Measurements from ENCODE around the gene BCAR1.
A peak's percentile ranks its signal among the peaks of the same experiment; 100 is the strongest.
"Not testable (repeated sequence)": the region's sequence is repeated elsewhere in the genome, so short reads cannot be mapped to it uniquely, and the experiment has no call there.

Gene BCAR1

GRCh38 chr16:75254359-75254837, 3.0 kb upstream of the BCAR1 start:
- DNase-seq: no peak

GRCh38 chr16:75252946-75253911, 1.8 kb upstream of the BCAR1 start:
- DNase-seq: no peak

- DNase-seq: no peak
Observed at GRCh38 chr16:75252049-75252864, 833 bp upstream of the BCAR1 start.

GRCh38 chr16:75250809-75251279, 580 bp downstream of the BCAR1 start:
- peak; percentile 7 for DNase-seq

GRCh38 chr16:75250089-75250808, 1.2 kb downstream of the BCAR1 start:
- DNase-seq: no peak

GRCh38 chr16:75249441-75249840, 2.0 kb downstream of the BCAR1 start:
- no peak for DNase-seq

- no peak for DNase-seq
Observed at GRCh38 chr16:75248536-75249380, 2.7 kb downstream of the BCAR1 start.

- DNase-seq: no peak
Observed at GRCh38 chr16:75248142-75248535, 3.3 kb downstream of the BCAR1 start.

GRCh38 chr16:75247249-75247648, 4.2 kb downstream of the BCAR1 start:
- DNase-seq: no peak

- DNase-seq: no peak
Observed at GRCh38 chr16:75246504-75247205, 4.8 kb downstream of the BCAR1 start.

- DNase-seq: no peak
Observed at GRCh38 chr16:75244844-75245758, 6.3 kb downstream of the BCAR1 start.

GRCh38 chr16:75244225-75244809, 7.1 kb downstream of the BCAR1 start:
- no peak for DNase-seq

GRCh38 chr16:75243667-75244224, 7.7 kb downstream of the BCAR1 start:
- no peak for DNase-seq

- not testable (repeated sequence) for DNase-seq
Observed at GRCh38 chr16:75242436-75243078, 8.9 kb downstream of the BCAR1 start.

GRCh38 chr16:75241955-75242354, 9.5 kb downstream of the BCAR1 start:
- no peak for DNase-seq

GRCh38 chr16:75241412-75241811, 10.0 kb downstream of the BCAR1 start:
- DNase-seq: no peak

- DNase-seq: not testable (repeated sequence)
Observed at GRCh38 chr16:75240633-75241032, 10.8 kb downstream of the BCAR1 start.

GRCh38 chr16:75239542-75240122, 11.8 kb downstream of the BCAR1 start:
- no peak for DNase-seq
